HEK293 (cell line): ENCODE measurements around the gene TNS4.

Source experiments
- CTCF ChIP-seq: fragments of 450-650 bp; formaldehyde crosslinking; IDR thresholded peaks from 2 replicates; pipeline ENCODE4 v1.5.1; 2016; ENCODE audit warnings: missing biosample characterization, missing genetic modification characterization
- ZNF513 ChIP-seq: fragments of 450-650 bp; IDR thresholded peaks from 2 replicates; pipeline ENCODE4 v1.5.1; 2018; ENCODE audit warnings: missing biosample characterization, missing genetic modification characterization
- TF ChIP-seq, protein P1 (sequence below): fragments of 450-650 bp; formaldehyde crosslinking; IDR thresholded peaks from 2 replicates; pipeline ENCODE4 v1.5.1; 2016; ENCODE audit warnings: missing biosample characterization, missing genetic modification characterization

DNA sequence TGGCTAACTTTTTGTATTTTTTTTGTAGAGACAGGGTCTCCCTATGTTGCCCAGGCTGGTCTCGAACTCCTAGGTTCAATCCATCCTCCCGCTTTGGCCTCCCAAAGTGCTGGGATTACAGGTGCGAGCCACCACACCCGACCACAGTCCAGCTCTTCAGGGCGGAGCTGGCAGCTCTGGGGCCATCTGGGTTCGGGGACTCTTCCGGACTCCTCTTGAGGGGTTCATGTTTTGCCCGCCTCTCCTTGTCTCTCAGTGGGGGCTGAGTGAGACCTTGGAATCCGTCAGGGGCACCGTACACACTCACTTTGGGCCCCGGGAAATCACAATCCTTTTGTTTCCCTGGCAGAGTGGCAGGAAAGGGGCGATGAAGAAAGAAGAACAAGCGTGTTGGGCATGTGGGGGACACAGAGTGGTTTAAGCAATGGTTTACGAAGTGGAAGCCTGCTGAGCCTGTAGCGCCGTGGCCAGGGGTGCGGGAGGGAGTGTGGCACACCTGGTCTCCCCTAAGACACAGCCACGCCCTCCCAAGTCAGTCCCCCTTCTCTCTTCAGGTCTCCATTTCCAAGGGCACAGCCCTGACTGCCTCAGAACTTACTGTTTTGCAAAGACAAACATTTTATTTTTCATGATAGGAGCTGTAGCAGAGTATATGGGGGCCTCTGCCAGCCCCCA is 26.1 kb downstream of the TNS4 start:
- TF ChIP-seq, protein P1, sequence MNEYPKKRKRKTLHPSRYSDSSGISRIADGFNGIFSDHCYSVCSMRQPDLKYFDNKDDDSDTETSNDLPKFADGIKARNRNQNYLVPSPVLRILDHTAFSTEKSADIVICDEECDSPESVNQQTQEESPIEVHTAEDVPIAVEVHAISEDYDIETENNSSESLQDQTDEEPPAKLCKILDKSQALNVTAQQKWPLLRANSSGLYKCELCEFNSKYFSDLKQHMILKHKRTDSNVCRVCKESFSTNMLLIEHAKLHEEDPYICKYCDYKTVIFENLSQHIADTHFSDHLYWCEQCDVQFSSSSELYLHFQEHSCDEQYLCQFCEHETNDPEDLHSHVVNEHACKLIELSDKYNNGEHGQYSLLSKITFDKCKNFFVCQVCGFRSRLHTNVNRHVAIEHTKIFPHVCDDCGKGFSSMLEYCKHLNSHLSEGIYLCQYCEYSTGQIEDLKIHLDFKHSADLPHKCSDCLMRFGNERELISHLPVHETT (tag by site-specific recombination): no peak
- TF ChIP-seq ZNF513 (tag by site-specific recombination): no peak
- TF ChIP-seq CTCF: no peak
